Naive thymus-derived CD4-positive, alpha-beta T cell (primary cell): Measurements from ENCODE around the gene RAD17. TPM values are rescaled to one million over a fixed set of nuclear protein-coding genes. Genes with fewer than 3 reads are reported as not detected.

Source experiments
- ATAC-seq: fragments of 150-1000 bp; cut with Tn5 transposase; 2 replicates; pipeline ENCODE4 v1.10.0; 2021; ENCODE audit warnings: mild to moderate bottlenecking, moderate library complexity
- CTCF ChIA-PET: fragments of 350-600 bp; sonication (Branson Sonifier 250); formaldehyde crosslinking; loops from one replicate; lab custom pipeline; 2021; ENCODE audit warnings: antibody characterized with exemption; lab: Charles Lee
- POLR2A ChIA-PET: fragments of 350-600 bp; sonication (Branson Sonifier 250); formaldehyde crosslinking; loops from one replicate; lab custom pipeline; 2021; ENCODE audit warnings: antibody characterized with exemption, inconsistent platforms; lab: Charles Lee
- DNase-seq, 9 donors: peaks; one replicate each; pipeline versions ENCODE4 v3.0.0 to v3.0.0-alpha.2; 2020 to 2022; ENCODE audit warnings: mixed read lengths in 1 of 9
- H3K27ac ChIP-seq: one replicate; pipeline ENCODE4 v1.7.0; 2013; ENCODE audit warnings: mild to moderate bottlenecking, low read depth, low read length, moderate library complexity
- H3K27me3 ChIP-seq, 2 donors: one replicate each; pipeline ENCODE4 v1.7.0; 2013; ENCODE audit warnings: low read length in 2 of 2, mild to moderate bottlenecking in 2 of 2, moderate library complexity in 2 of 2; ENCODE audit not compliant: control insufficient read depth in 2 of 2, insufficient read depth in 2 of 2
- H3K36me3 ChIP-seq, 3 experiments: 1 replicate in 2 of 3; 2 replicates in 1 of 3; pipeline ENCODE4 v1.7.0; 2013; ENCODE audit warnings: low read length in 3 of 3, mild to moderate bottlenecking in 3 of 3, moderate library complexity in 1 of 3; ENCODE audit not compliant: insufficient read depth in 3 of 3, control insufficient read depth in 2 of 3
- H3K4me1 ChIP-seq, 2 donors: one replicate each; pipeline ENCODE4 v1.7.0; 2013; ENCODE audit warnings: low read length in 2 of 2, mild to moderate bottlenecking in 2 of 2, moderate library complexity in 1 of 2; ENCODE audit not compliant: control insufficient read depth in 2 of 2, insufficient read depth in 2 of 2
- H3K4me3 ChIP-seq: 2 replicates; pipeline ENCODE4 v1.7.0; 2013; ENCODE audit warnings: mild to moderate bottlenecking, low read length
- H3K9me3 ChIP-seq, 3 experiments: 1 replicate in 2 of 3; 2 replicates in 1 of 3; pipeline ENCODE4 v1.7.0; 2013; ENCODE audit warnings: low read length in 3 of 3; ENCODE audit not compliant: control insufficient read depth in 2 of 3
- H3K27ac Mint-ChIP-seq, 9 donors: one replicate each; pipeline ENCODE4 v1.8.0; 2020 to 2022; ENCODE audit warnings: mixed read lengths in 9 of 9, mild to moderate bottlenecking in 8 of 9, moderate library complexity in 5 of 9, inconsistent platforms in 2 of 9
- H3K27me3 Mint-ChIP-seq, 5 donors: one replicate each; pipeline ENCODE4 v1.8.0; 2021 to 2022; ENCODE audit warnings: mixed read lengths in 5 of 5, mild to moderate bottlenecking in 1 of 5
- H3K36me3 Mint-ChIP-seq, 5 donors: one replicate each; pipeline ENCODE4 v1.8.0; 2020 to 2022; ENCODE audit warnings: mixed read lengths in 5 of 5, mild to moderate bottlenecking in 3 of 5, inconsistent platforms in 1 of 5
- H3K4me1 Mint-ChIP-seq, 7 donors: one replicate each; pipeline ENCODE4 v1.8.0; 2020 to 2022; ENCODE audit warnings: mixed read lengths in 7 of 7, mild to moderate bottlenecking in 3 of 7, inconsistent platforms in 1 of 7
- H3K4me3 Mint-ChIP-seq, 10 donors: one replicate each; pipeline ENCODE4 v1.8.0; 2020 to 2022; ENCODE audit warnings: mild to moderate bottlenecking in 10 of 10, mixed read lengths in 10 of 10, moderate library complexity in 6 of 10, inconsistent platforms in 2 of 10
- H3K9me3 Mint-ChIP-seq, 11 donors: one replicate each; pipeline ENCODE4 v1.8.0; 2020 to 2022; ENCODE audit warnings: mixed read lengths in 11 of 11, mild to moderate bottlenecking in 4 of 11, inconsistent platforms in 1 of 11, moderate library complexity in 1 of 11
- intact Hi-C, 2 donors: fragments of 100-400 bp; cut with micrococcal nuclease; formaldehyde crosslinking; loops; one replicate each; pipeline ENCODE4 v1.15.1; 2023
- polyA plus RNA-seq, 2 donors: library from polyadenylated mRNA; unstranded; fragments of 300-500 nt; fragmentation: Illumina TruSeq; gene quantifications; one replicate each; pipeline ENCODE4 v1.2.3, GENCODE V29; 2021
- total RNA-seq, 6 experiments: library from RNA in 5 of 6; stranded (reverse) in 5 of 6; gene quantifications; 1 replicate in 5 of 6; 2 replicates in 1 of 6; pipeline ENCODE4 v1.2.3 and lab custom pipeline; 2021 to 2026

The RAD17 gene, protein sequence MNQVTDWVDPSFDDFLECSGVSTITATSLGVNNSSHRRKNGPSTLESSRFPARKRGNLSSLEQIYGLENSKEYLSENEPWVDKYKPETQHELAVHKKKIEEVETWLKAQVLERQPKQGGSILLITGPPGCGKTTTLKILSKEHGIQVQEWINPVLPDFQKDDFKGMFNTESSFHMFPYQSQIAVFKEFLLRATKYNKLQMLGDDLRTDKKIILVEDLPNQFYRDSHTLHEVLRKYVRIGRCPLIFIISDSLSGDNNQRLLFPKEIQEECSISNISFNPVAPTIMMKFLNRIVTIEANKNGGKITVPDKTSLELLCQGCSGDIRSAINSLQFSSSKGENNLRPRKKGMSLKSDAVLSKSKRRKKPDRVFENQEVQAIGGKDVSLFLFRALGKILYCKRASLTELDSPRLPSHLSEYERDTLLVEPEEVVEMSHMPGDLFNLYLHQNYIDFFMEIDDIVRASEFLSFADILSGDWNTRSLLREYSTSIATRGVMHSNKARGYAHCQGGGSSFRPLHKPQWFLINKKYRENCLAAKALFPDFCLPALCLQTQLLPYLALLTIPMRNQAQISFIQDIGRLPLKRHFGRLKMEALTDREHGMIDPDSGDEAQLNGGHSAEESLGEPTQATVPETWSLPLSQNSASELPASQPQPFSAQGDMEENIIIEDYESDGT
- total RNA-seq (10 to 100 TPM; 19.7 to 32.0 (median 26.3) TPM), polyA plus RNA-seq (10 to 100 TPM; 23.8 to 23.9 TPM), total RNA-seq (lab: John Stamatoyannopoulos, UW) (28.1 reads per million, percentile 58 among the genes with 10 or more reads in this experiment)

DNA sequence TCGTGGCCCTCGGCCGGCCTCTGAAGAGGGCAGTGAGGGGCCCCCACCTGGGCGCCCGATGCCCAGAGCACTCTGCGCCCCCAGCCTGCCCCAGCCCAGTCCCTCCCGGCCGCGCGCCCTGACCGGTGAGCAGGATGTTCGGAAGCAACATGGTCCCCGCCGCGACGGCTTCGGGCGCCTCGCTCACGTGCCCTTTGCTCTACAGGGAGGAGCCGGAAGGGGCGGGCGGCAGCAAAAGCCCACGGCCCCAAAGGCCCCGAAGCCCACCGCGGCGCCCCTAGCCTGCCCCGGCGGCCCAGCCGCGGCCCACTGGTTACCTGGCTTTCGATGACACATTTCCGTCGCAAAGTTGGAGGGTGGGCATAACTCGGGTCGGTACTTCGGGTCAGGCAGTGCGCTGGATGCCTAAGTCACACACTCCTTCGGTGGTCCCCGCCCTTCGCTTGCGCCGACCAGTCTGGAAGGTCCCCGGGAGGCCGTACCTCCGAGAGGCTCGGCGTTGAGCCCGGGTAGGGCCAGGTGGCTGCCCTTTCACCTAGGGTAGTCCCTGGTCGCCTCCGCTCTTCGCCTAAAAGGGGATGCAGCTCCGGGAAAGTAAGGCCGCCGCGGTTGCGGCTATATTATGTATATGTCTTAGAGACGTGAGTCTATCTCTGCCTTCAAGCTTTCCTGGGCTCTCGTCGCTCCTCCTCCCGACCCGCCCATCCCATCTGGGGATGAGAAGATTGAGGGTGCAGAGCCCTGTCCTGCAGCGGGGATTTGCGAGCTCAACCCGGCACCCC, at the start of gene RAD17, which contains the start of the genes AK6 and TAF9:
RAD17 (plus strand) TSS at position 479 of the 782 bp plus-strand sequence. CDS start 2,391 bp downstream, outside the sequence.
AK6 (minus strand) TSS at position 181 of the 782 bp plus-strand sequence; CDS start at position 151, 30 bp downstream.
TAF9 (minus strand) TSS at position 181 of the 782 bp plus-strand sequence. CDS start 3,783 bp downstream, outside the sequence.
- Mint-ChIP-seq H3K27ac (peak within 1 kb of the TSS; percentile 95 to 100 (median 99)), H3K27me3 (no peaks in the 10 kb centered on the region), H3K4me1 (peaks cover 20 to 63% (median 51%) of the 10 kb centered on the region in 7 donors), H3K4me3 (peak within 1 kb of the TSS; percentile 91 to 100 (median 97)), H3K9me3 (no peaks in the 10 kb centered on the region), H3K36me3 (peaks cover 8 to 13% (median 10%) of the 10 kb centered on the region in 5 donors)
- intact Hi-C loops: loop anchor here (1.0 to 5.0 kb wide), 9 partner anchors 37 to 1152 kb away; partner anchors contain the start of genes CCDC125 (in 2 of the 2), CDK7 (in 2 of the 2), CENPH (in 2 of the 2) and CCNB1 (in 1 of the 2)
- ATAC-seq: peak; percentile 95
- Histone ChIP-seq H3K27ac (peak within 1 kb of the TSS; percentile 99), H3K27me3 (no peaks in the 10 kb centered on the region), H3K4me1 (peaks cover 18 to 20% of the 10 kb centered on the region in 2 donors), H3K4me3 (peak within 1 kb of the TSS; percentile 97), H3K9me3 (no peaks in the 10 kb centered on the region), H3K36me3 (peaks cover 0 to 19% (median 4%) of the 10 kb centered on the region in 3 experiments)
- peak; percentile 90 to 99 (median 95) for DNase-seq
- ChIA-PET POLR2A (interaction anchor here (0.7 to 1.0 kb wide), 5 partner anchors 37 to 276 kb away, joined by 3 to 9 read pairs (median 3); partner anchors contain the start of genes CCDC125 and CCNB1), CTCF (interaction anchor here (0.8 kb wide), 1 partner anchor 326 kb away, joined by 3 read pairs; no protein-coding TSS in a partner anchor)

DNA sequence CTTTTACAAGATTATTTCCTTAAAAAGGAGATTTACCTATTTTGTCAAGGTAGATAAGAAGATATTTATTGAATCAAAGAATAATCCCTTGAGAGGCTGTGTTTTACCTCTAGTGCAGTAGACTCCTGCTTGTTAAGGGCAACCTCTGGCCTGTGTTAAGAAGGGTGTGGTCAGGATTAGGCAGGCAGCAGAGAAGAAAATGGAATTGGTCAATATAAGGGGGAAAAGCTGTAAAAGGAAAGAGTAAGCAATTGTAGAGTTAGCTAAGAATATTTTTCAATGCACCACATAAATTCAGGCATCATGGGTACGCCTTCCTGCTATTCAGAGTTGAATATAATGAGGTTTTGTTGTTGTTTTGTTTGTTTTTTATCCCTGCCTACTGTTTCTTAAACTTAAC, 43.3 kb upstream of the RAD17 start:
- intact Hi-C loops: no loop called here
- H3K27ac ChIP-seq: no peak overlapping the region
- no peak for ATAC-seq
- ChIA-PET CTCF (no interaction called here), POLR2A (interaction anchor here (0.6 kb wide), 1 partner anchor 64 kb away, joined by 4 read pairs; no protein-coding TSS in a partner anchor)
- H3K27me3 ChIP-seq: no peaks in the 10 kb centered on the region
- Mint-ChIP-seq H3K27ac (peak overlapping the region in 2 of 9 donors; percentile 29 to 34), H3K9me3 (peaks cover 0 to 2% (median 0%) of the 10 kb centered on the region in 11 donors), H3K36me3 (peaks cover 3 to 9% (median 5%) of the 10 kb centered on the region in 5 donors), H3K4me3 (no peak overlapping the region), H3K4me1 (peaks cover 0 to 10% (median 5%) of the 10 kb centered on the region in 7 donors), H3K27me3 (no peaks in the 10 kb centered on the region)
- DNase-seq: no peak
- H3K9me3 ChIP-seq: no peaks in the 10 kb centered on the region
- H3K4me3 ChIP-seq: no peak overlapping the region
- no peaks in the 10 kb centered on the region for H3K36me3 ChIP-seq
- no peaks in the 10 kb centered on the region for H3K4me1 ChIP-seq

DNA sequence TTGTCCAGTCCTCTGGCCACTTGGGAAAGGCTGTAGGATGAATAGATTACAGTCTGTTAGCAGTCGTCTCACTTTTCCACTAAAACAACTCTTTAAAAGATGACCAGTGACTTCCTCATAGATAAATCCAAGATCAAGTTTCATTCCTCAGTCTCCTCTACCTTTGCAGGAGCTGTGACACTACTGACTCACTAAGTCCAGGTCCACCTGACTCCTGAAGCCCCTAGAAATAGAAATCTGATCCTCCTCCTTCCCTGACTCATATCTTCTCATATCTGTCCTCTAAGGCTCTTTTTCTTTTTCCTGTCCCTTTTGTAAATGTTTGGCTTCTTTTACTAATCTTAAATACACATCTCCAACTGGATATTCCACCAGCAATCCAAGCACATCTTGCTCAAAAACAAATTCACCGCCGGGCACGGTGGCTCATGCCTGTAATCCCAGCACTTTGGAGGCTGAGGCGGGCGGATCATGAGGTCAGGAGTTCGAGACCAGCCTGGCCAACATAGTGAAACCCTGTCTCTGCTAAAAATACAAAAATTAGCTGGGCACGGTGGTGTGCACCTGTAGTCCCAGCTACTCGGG, 39.6 kb upstream of the RAD17 start:
- Mint-ChIP-seq H3K4me1 (peaks cover 15 to 31% (median 22%) of the 10 kb centered on the region in 7 donors), H3K9me3 (peaks cover 0 to 2% (median 0%) of the 10 kb centered on the region in 11 donors), H3K27me3 (no peaks in the 10 kb centered on the region), H3K4me3 (no peak overlapping the region), H3K27ac (peak overlapping the region in 1 of 9 donors; percentile 11), H3K36me3 (peaks cover 3 to 8% (median 4%) of the 10 kb centered on the region in 5 donors)
- Histone ChIP-seq H3K27ac (no peak overlapping the region), H3K27me3 (no peaks in the 10 kb centered on the region), H3K4me3 (no peak overlapping the region), H3K4me1 (peaks cover 5 to 11% of the 10 kb centered on the region in 2 donors), H3K36me3 (no peaks in the 10 kb centered on the region), H3K9me3 (no peaks in the 10 kb centered on the region)
- ATAC-seq: no peak
- CTCF ChIA-PET: no interaction called here
- DNase-seq: no peak
- POLR2A ChIA-PET: no interaction called here
- intact Hi-C loops: loop anchor here (5.0 kb wide), 2 partner anchors 38 to 98 kb away; partner anchors contain the start of gene CDK7 (in 1 of the 2)

DNA sequence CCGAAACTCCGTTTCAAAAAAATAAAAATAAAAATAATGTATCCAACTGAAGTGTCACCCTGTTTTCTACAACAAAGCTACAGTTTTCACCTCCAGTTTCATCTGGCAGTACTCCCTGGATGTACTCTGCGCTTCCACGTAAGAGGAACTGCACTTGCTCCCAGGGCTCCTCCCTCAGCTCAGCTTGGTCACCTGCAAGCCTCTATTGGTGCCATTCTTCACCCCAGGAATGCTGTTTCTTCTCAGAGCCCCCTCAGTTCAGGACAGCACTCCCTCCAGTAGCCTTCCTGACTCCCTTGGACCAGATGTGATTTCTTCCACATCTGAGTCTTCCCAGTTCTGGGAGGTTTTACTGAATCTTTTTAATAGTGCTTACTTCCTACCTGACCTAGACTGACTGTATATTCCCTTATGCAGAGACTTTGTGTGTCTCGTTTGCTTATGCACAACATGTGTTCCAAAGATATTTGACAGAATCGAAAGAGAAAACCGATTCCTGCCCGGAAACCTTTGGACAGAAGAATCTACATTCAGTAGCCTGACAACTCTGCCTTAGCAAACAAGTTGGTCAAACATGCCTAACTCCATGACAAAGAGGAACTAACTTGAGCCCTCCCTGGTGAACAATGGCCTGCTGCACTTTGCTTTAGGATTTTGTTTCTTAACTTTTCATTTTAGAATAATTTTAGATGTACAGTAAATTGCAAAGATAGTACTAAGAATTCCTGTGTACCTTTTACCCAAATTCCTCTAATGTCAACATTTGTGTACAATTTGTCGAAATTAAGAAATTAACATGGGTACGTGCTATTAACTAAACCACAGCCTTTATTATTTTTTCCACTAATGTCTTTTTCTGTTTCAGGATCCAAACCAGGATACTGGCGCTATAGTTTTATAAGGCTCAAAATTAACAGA, 37.8 kb upstream of the RAD17 start:
- ATAC-seq (no peak), DNase-seq (no peak)
- peak overlapping the region; percentile 83 for H3K27ac ChIP-seq
- H3K4me3 ChIP-seq: peak overlapping the region; percentile 71
- peaks cover 0 to 2% (median 0%) of the 10 kb centered on the region in 11 donors for H3K9me3 Mint-ChIP-seq
- H3K9me3 ChIP-seq: no peaks in the 10 kb centered on the region
- H3K27me3 ChIP-seq: no peaks in the 10 kb centered on the region
- peaks cover 5 to 11% of the 10 kb centered on the region in 2 donors for H3K4me1 ChIP-seq
- H3K4me3 Mint-ChIP-seq: peak overlapping the region; percentile 88 to 96 (median 92)
- H3K36me3 ChIP-seq: no peaks in the 10 kb centered on the region
- ChIA-PET CTCF (interaction anchor here (1.1 to 3.8 kb wide), 2 partner anchors 238 to 289 kb away, joined by 4 to 25 read pairs; partner anchors contain the start of gene SLC30A5), POLR2A (interaction anchor here (1.0 to 1.2 kb wide), 4 partner anchors 38 to 289 kb away, joined by 3 to 9 read pairs (median 4); partner anchors contain the start of gene RAD17)
- H3K4me1 Mint-ChIP-seq: peaks cover 16 to 31% (median 22%) of the 10 kb centered on the region in 7 donors
- H3K27ac Mint-ChIP-seq: peak overlapping the region; percentile 86 to 99 (median 98)
- H3K36me3 Mint-ChIP-seq: peaks cover 3 to 7% (median 4%) of the 10 kb centered on the region in 5 donors
- H3K27me3 Mint-ChIP-seq: no peaks in the 10 kb centered on the region
- intact Hi-C loops: loop anchor here (1.0 to 5.0 kb wide), 9 partner anchors 13 to 164 kb away; partner anchors contain the start of genes AK6 (in 2 of the 2), CDK7 (in 2 of the 2), CENPH (in 2 of the 2) and RAD17 (in 2 of the 2)
